HG02798 (cell line): Measurements from ENCODE around the gene HDAC11.

Experiments
- ATAC-seq: cut with Tn5 transposase; IDR thresholded peaks from one replicate; pipeline ENCODE4 v1.9.1; 2021; ENCODE audit warnings: mild to moderate bottlenecking; ENCODE audit not compliant: unreplicated experiment, poor library complexity

The HDAC11 gene

DNA sequence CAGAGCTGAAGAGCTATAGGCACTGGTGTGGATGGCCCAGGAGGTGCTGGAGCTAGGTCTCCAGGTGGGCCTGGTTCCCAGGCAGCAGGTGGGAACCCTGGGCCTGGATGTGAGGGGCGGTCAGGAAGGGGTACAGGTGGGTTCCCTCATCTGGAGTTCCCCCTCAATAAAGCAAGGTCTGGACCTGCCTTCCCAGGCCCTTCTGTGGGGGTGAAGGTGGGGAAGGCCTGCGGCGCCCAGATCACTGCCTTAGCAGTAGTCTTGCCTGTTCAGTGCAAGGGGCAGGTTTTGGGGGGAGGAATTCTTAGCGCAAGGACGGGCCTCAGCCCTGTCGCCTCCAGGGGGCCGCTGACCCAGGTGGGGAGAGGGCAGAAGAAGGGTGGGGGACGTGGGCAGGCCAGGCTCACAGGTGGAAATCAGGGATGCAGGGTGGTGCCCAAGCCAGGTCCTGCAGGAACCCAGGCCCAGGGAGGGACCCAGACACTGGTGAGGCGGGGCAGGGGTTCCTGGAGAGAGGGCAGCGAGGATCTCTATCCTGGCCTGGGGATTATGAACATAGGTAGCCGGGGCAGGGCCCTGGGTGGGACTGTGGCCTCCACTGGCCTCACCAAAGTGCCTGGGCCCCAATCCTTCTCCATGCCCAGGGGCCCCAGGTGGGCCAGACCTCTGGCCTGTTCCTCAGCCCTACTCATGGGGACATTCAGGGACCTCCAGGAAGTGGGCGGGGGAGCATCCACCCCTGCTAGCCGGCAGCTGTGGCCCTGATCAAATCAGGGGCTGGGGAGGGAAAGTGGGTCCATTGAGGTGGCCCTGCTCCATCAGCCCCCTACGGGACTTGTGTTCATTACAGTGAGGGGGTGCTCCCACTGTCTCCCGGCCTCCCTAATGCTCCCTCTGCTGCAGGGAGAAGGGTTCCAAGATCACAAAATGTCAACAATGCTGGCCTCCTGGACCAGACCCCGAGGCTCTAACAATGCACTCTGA, 25.3 kb downstream of the HDAC11 start:
- ATAC-seq = no peak

DNA sequence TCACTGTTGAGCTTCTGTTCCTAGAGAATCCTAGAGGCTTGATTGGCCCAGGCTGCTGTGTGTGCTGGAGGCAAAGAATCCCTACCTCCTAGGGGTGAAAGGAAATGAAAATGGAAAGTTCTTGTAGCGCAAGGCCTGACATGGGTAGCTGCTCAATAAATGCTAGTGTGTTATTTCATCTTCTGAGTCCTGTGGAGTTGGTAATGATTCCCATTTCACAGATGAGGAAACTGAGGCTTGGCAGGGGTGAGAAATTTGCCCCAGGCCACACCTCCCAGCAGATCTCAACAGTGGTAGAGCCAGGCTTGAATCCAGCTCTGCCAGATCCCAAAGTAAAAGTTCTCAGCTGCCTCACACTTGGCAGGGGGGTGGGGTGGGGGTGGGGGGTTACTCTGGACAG, 26.1 kb downstream of the HDAC11 start:
- no peak for ATAC-seq

DNA sequence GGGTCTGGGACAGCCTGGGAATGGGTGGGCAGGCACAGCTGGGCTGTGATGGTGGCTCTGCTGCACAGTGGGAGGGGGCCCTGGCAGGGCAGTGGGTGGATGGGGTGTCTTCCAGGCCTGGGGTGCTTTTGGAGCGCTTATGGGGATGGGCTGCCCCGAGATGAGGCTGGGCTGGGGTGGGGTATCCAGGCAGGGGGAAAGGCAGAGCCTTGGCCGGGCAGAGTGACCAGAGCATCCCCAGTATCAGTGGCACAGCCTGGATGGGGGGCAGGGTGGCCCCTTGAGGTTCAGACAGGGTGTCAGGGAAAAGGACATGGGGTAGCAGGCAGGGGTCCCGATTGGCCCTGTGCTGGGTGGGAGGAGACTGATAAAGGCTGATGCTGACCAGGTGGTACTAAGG, 26.6 kb downstream of the HDAC11 start:
- no peak for ATAC-seq

DNA sequence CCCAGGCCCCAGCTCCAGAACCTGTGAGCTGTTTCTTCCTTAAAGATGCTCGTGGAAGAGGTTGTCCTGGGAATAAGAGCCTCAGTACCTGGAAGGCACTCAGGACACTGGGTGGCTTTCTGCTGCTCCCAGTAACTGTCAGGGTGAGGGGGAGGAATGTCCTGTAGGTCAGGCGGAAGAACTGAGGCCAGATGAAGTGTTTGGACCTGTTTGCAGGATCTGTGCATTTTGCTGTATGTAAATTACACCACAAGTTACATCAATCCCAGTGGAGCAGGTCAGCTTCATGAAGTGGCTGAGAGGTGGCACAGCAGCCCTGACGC, 27.1 kb downstream of the HDAC11 start:
- no peak for ATAC-seq

DNA sequence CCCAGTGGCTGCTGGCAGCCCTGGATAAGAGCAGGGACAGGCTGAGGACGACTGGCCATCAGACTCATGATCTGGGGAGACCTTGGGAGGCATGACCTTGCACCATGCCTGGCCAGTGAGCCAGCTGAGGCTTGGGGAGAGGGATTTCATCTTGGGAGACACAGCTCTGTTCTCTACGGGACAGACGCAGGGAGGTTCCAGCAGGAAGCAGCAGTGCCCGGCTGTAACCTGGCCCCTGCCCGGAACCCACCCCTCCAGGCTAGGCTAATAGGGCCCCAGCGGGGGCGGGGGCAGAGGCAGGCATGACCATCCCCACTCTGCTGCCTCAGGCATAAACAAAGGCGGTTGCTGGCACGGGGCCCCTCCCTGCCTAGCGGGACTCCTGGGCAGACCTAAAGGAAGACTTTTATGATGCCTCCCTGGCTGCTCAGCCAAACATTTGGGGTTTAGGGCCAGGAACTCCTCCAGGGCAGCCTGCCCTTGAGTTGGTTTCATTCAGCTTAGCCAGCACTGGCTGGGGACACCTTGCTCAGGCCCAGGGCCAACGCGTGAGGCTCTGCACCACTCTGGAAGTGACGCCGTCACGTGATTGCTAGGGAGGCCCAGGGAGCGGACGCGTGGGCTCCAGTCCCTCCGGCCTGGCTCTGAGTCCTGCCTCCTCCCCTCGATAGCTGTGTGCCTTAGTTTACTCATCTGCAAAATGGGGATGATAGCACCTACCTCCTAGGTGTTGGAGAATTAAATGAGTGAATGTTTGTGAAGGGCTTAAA, 27.6 kb downstream of the HDAC11 start:
- no peak for ATAC-seq

DNA sequence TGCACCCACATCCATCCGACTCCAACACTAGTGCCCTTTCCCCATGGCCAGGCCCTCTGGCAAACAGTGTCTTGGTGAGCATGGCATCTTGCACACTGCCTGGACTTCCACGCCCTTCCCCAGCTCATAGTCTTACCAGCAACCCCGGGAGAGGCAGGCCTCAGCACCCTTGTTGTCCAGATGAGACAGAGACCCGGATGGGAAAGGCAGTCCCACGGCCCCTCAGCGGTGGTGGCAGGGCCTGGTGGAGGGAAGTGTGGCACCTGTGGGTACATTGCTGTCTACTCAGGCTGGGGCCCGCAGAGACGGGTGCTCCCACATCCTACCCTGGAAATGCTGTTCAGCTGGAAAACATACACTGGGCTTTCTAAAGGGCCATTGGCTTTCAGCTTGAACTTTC, 28.4 kb downstream of the HDAC11 start:
- no peak for ATAC-seq

DNA sequence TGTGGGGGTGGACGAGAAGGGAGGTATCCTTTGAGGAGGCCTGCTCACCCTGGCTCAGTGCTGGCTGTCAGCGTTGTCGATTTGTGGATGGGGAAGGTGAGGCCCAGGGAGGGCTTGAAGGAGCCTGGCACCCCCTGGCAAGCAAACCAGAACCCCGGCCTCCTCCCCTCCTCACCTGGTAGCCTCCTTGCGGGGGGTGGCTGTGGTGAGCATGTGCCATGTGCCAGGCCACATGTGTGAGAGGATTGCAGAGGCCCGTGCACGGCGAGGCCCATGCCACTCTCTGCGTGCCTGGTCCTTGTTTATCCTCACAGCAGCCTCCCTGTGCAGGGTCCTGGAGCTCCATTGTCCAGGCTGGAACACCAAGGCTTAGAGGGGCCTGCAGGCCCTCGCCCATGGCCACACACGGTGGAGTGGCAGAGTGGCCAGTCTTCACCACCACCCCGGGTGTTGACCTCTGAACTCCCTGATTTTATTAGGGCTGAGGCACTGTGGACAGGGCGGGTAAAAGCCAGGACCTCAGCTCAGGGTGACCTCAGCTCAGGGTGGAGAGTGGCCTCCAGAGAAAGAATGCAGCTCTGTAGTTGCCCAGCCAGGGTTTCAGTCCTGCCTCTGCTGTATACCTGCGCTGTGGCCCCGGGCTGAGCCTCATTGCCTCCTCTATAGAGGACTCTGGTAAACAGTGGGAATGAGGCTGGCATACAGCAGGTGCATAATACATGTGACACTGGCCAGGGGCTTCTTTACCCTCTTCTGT, 29.1 kb downstream of the HDAC11 start:
- no peak for ATAC-seq

DNA sequence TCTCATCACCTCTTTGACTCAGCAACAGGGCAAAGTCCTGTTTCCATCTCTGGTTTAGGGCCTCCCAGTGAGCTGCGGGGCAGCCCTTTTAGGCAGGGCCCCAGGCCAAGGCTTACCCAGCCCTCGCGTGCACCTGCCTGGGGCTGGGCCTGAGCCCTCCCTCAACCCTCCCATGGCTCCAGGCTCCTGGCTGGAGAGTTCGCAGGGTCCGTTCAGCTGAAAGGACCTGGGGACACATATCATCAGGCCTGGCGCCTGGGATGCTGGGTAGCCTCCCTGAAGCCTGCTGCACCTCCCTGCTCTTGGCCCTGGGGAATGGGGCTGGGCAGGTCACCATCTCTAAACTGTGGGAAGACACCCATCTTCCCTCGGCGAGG, 29.7 kb downstream of the HDAC11 start:
- no peak for ATAC-seq

DNA sequence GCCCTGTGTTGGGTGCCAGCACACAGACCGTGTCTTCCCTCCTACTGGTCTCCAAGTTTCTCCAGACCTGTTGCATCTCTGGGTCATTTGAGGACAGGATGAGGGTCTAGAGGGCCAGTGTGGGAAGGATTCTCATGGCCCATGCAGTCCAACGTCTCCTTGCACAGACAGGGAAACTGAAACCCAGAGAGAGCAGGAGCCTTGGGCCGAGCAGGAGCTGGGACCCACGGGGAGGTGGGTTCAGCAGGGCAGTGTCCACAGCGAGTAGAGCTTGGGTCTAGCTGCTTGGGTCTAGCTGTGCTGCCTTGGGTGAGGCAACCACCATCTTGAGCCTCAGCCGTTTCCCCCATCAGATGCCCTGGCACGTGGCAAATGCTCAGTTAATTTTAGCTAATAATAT, 32.3 kb downstream of the HDAC11 start:
- ATAC-seq = no peak

DNA sequence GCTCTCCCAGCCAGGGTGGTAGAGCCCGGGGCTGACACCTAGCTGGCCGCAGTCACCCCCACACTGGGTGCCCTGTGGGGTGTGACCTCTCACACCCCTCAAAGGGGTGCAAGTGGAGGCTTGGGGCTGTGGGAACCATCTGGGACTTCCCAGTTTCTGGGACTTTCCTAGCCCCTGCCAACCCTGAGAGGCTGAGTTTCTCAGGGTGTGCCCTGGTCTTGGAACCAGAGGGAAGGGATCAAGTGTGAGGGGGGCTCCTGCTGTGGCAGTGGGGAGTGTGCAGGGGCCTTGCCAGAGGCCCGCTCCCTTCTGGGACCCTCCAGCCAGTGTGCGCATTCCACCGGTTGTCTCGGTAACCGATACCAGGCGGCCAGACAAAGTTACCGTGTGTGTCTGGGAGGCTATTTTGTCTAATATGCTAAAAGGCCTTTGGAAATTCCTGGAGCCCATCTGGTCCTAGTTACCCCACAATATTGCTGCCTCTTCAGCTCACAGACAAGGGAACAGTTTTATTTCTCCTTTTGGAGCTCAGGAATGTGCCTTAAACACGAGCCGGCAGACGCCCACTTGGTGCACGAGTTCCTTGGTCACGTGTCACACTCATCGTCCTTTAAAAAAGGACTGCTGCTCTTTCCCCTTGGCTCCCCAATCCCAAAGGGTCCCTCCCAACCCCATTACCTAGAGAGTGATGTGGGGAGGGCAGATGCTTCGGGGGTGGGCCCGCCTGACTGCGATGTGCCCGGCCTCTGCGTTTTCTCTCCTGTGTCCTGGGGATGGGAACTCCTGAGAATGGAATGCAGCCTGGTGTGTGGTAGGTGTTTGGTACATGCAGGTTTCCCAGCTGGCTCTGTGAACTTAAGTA, 33.2 kb downstream of the HDAC11 start:
- no peak for ATAC-seq

DNA sequence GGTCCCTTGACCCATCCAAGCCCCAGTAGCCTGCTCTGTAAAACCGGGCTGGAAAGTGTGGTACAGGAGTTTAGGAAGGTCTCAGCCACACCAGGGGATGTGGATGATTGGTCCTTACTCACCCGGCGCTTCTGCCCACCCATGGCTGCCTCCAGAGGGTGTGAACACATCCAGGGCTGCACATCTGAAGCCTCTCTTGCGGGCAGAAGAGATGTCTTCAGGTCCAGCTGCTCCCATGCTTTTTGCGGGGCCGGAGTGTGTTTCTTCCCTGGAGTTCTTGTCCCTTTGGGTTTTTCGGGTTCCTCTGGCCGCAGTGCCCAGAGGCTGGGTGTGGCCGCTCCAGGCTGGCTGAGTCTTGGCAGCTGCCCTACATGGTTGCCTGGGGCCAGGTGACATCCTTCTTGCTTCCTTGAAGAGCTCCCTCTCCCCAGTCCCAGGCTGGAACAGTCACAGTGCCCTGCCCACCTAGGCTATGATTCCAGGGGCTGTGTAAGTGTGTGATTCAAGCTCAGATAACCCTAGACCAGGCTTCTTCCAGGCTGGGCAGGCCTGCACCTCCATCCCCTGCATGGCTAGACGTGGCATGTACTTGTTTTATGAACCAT, 33.9 kb downstream of the HDAC11 start:
- ATAC-seq = no peak

DNA sequence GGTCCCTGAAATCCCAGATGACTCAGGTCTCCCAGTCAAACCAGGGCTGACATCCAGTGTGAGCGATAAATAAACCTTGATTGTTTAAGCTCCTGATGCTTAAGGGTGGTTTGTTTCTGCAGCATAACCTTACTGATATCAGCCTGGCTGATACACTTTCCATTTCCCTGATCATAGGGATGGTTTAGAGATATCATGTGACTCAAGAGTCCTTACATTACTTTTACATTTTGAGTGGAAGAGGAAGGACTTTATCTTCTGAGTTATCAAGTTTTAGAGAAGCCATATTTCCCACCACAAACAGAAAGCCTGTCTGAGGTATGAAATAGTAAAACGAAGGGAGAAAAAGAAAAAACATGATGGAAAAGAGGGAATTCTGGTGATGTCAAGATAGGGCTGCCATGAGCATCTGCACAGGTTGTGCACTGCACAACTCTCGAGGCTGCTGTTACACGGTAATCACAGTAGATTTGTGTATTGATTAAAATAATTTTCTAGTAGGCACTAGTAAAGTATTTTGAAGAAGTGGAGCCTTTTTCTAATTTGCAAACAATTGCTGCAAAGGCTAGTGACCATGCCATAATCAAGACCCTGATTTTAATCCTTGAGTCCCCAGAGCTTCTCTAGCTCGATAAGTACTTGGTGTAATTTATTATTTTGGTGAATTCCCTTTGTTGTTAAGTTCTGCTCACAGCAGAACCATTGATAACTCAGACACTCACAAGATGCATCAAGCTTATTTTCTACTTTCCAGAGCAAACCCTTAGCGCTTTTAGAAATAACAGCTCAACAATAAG, 34.7 kb downstream of the HDAC11 start:
- no peak for ATAC-seq

DNA sequence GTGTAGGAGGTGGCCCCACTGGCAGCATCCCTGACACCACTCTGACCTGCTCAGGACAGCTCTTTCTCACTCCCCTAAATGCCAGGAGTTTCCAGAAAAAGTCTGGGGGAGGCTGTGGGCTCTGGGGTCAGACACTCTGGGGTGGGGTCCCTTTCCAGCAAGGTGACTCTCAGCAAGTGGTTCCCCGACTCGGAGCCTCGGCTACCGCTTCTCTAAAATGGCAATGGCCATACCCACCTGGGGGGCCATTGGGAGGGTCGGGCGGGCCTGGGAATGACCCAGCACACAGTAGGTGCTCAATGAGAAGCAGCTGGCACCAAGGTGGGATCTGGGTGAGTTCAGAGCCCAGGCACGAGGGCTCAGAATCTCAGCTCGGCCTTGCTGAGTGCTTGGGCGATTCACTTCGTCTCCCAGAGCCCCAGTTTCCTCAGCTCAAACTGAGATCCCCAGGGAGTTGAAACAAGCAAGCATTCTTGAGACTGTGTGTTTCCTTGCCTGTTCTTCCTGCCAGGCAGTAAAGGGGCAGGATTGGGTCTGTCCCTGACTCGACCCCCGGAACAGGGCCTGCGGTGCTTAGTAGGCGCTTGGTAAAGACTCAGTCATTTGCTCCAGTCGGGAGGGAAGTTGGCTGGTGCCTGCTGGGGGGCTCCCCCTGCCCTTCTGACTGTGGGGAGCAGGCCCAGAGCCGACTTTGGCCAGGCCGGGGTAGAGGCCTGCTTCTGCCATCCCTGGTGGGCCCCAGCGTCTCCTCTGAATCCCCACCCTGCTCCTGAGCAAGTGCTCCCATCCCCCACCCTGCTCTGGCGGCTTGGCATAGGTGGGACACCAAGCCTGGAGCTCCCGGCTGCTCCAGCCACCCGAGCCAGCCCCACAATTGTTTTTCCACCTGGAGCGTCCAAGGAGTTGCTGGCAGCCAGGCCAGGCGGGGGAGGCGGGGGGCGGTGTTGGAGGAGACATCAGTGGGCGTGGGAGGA, 36.0 kb downstream of the HDAC11 start:
- ATAC-seq = no peak

DNA sequence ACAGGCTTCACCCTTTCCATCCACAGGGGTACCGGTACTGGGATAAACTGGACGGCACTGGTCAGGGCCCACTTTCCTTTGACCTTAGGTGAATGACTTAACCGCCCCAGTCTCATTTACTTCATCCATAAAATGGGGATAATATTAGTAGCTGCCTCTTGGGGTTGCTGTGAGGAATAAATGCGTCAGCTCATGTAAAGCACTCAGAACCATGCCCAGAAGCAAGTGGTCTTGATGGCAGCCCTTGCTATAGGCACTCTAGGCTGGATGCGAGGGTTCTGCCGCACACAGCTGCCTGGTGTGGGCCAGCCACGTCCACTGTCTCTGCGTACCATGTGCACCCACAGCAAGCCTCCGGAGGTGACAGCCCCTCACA, 36.6 kb downstream of the HDAC11 start:
- ATAC-seq = no peak

DNA sequence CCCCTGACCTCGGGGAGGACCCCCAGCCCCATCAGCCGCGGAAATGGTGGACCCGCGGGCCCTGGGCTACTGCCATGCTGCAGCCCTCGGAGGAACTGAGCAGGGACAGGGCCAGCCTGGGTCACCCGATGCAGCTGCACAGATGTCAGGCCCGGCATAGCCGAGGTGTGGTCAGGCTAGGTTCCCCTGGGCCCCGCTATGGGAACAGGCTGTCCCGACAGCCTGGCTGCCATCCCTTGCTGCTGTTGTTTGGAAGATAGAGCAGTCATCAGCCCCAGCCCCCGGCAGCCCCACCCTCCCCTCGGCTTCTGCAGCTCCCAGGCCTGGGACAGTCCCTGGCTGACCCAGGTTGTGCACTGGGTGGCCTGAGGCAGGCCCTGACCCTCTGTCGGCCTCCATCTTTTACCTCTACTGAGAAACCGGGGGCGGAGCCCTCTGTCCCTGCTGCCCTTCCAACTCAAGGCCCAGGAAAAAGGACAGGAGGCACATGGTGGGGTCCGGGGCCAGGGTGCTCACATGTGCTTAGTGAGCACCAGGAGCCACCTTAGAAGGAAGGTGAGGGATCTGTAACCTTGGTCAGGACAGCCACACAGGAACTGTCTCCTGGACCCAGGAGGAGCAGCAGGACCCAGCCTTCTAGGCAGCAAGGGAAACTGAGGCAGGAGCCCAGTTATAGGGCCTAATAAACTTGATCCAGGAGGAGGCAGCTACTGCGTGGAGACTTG, 37.3 kb downstream of the HDAC11 start:
- no peak for ATAC-seq

DNA sequence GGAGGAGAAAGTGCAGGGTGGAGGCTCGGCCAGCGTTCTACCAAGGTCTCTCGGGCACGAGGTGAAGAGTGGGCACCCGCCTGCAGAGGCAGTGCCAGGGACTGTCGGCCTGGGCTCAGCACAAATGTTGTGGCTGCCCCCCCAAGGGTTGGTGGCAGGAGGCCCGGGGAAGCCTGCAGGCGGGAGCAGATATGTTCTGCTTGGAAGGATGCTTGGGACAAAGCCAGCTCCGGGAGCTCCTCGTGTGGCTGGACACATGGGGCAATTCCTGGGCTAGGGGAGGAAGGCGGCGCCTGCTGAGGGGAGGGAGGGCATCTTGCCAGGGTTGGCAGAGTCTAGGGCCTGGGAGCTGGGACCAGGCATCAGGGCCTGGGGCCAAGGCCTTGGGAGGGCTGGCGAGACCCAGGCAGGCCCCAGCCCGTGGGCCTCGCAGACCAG, 38.4 kb downstream of the HDAC11 start:
- ATAC-seq = no peak
